Panc1 (cell line): ENCODE data around the gene WASF2. TPM values are rescaled to one million over a fixed set of nuclear protein-coding genes. Genes with fewer than 3 reads are reported as not detected.

ENCODE experiments used
- ATAC-seq: fragments of 200-7000 bp; cut with Tn5 transposase; 2 replicates; pipeline ENCODE4 v1.9.1; 2020; ENCODE audit warnings: mild to moderate bottlenecking, moderate library complexity
- BruUV-seq: library from RNA; stranded (reverse); fragments of 400-500 nt; replicated peaks from 2 replicates; lab custom pipeline; 2021; lab: Mats Ljungman, UMichigan
- CTCF ChIA-PET: fragments of 300-600 bp; sonication (Branson Sonifier 250); formaldehyde crosslinking; loops from one replicate; lab custom pipeline; 2022; ENCODE audit warnings: antibody characterized with exemption; lab: Charles Lee
- POLR2A ChIA-PET: fragments of 300-600 bp; sonication (Branson Sonifier 250); formaldehyde crosslinking; loops from one replicate; lab custom pipeline; 2022; ENCODE audit warnings: antibody characterized with exemption; lab: Charles Lee
- DNase-seq: peaks from one replicate; pipeline ENCODE4 v3.0.0-alpha.2; 2010; ENCODE audit warnings: low read depth, low spot score
- H3K27ac ChIP-seq: 2 replicates; pipeline ENCODE4 v1.5.1; 2011; ENCODE audit warnings: mild to moderate bottlenecking, low read length, inconsistent platforms
- H3K27me3 ChIP-seq: fragments of 200-500 bp; sonication (Bioruptor generic); 2 replicates; pipeline ENCODE4 v1.6.0; 2014; ENCODE audit warnings: low read length, inconsistent platforms; ENCODE audit not compliant: control insufficient read depth, insufficient read depth
- H3K36me3 ChIP-seq: fragments of 200-500 bp; sonication (Bioruptor generic); 2 replicates; pipeline ENCODE4 v1.5.1; 2014; ENCODE audit warnings: inconsistent platforms, mild to moderate bottlenecking, low read length, moderate library complexity; ENCODE audit not compliant: control insufficient read depth, insufficient read depth
- H3K4me1 ChIP-seq: 2 replicates; pipeline ENCODE4 v1.5.1; 2011; ENCODE audit warnings: inconsistent platforms, mild to moderate bottlenecking, low read length, moderate library complexity; ENCODE audit not compliant: control insufficient read depth, insufficient read depth
- H3K4me3 ChIP-seq, 2 experiments: 2 replicates each; pipeline ENCODE4 v1.5.1; 2011 to 2012; ENCODE audit warnings: low read depth in 2 of 2, low read length in 2 of 2, mild to moderate bottlenecking in 2 of 2, inconsistent platforms in 1 of 2, moderate library complexity in 1 of 2
- H3K9me3 ChIP-seq: fragments of 200-500 bp; sonication (Bioruptor generic); 2 replicates; pipeline ENCODE4 v1.5.1; 2014; ENCODE audit warnings: low read depth, mild to moderate bottlenecking, inconsistent platforms, low read length, moderate library complexity; ENCODE audit not compliant: control insufficient read depth, insufficient read depth
- POLR2AphosphoS5 ChIP-seq: IDR thresholded peaks from 2 replicates; pipeline ENCODE4 v1.6.1; 2012; ENCODE audit warnings: mild to moderate bottlenecking, low read depth, low read length, moderate library complexity
- SIN3A ChIP-seq: IDR thresholded peaks from 2 replicates; pipeline ENCODE4 v1.6.1; 2012; ENCODE audit warnings: low read depth, mild to moderate bottlenecking, low read length, moderate library complexity, borderline replicate concordance; ENCODE audit not compliant: insufficient read depth
- TCF7L2 ChIP-seq: IDR thresholded peaks from 2 replicates; pipeline ENCODE4 v1.6.1; 2011; ENCODE audit warnings: mild to moderate bottlenecking, low read depth, low read length, inconsistent platforms
- in situ Hi-C: cut with HindIII; loops from 2 replicates; pipeline ENCODE4 v1.10.0; 2016; ENCODE audit warnings: low sequenced_read_pairs, low pct_unique_long_range_greater_than_20kb
- intact Hi-C: fragments of 100-400 bp; cut with micrococcal nuclease; formaldehyde crosslinking; loops from one replicate; pipeline ENCODE4 v1.10.0; 2022; ENCODE audit not compliant: unreplicated experiment
- total RNA-seq: library from RNA; stranded (reverse); gene quantifications from one replicate; pipeline ENCODE4 v1.2.1, GENCODE V29; 2021; ENCODE audit not compliant: unreplicated experiment
- TF ChIP-seq, protein P1 (sequence below): fragments of 450-650 bp; IDR thresholded peaks from 2 replicates; pipeline ENCODE4 v1.5.1; 2017; ENCODE audit warnings: mild to moderate bottlenecking
- TF ChIP-seq, protein P2 (sequence below), 2 experiments: IDR thresholded peaks; 2 replicates each; pipeline ENCODE4 v1.6.1; 2011 to 2012; ENCODE audit warnings: low read depth in 2 of 2, control low read depth in 1 of 2, low read length in 1 of 2, mild to moderate bottlenecking in 1 of 2, moderate library complexity in 1 of 2; ENCODE audit not compliant: insufficient read depth in 1 of 2

The WASF2 gene
- total RNA-seq, 1 experiment from 2014 or later, result 121 TPM

DNA sequence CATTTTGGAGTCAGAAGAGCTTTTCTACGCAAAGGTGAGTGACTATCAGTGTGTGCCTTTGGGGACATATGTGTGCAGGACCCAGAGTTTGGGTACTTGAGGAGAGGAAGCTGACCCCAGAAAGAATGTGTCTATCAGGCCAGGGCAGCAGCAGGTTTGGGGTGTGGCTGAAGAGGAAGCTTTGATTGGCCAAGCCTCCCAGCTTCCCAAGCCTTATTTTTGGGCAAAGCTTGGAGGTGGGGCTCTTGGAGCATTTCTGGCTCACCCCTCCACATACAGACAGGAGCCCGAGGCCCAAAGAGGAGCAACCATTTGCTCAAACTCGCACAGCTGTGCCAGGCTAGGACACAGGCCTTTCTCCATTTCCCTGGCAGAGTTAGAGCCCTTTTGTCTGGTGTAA is 92.9 kb downstream of the WASF2 start:
- CTCF ChIA-PET, result interaction anchor here (0.7 to 1.6 kb wide), 2 partner anchors 39 to 350 kb away, joined by 4 to 10 read pairs; no protein-coding TSS in a partner anchor
- TF ChIP-seq, protein P1, sequence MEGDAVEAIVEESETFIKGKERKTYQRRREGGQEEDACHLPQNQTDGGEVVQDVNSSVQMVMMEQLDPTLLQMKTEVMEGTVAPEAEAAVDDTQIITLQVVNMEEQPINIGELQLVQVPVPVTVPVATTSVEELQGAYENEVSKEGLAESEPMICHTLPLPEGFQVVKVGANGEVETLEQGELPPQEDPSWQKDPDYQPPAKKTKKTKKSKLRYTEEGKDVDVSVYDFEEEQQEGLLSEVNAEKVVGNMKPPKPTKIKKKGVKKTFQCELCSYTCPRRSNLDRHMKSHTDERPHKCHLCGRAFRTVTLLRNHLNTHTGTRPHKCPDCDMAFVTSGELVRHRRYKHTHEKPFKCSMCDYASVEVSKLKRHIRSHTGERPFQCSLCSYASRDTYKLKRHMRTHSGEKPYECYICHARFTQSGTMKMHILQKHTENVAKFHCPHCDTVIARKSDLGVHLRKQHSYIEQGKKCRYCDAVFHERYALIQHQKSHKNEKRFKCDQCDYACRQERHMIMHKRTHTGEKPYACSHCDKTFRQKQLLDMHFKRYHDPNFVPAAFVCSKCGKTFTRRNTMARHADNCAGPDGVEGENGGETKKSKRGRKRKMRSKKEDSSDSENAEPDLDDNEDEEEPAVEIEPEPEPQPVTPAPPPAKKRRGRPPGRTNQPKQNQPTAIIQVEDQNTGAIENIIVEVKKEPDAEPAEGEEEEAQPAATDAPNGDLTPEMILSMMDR, result no peak
- TF ChIP-seq, protein P2, sequence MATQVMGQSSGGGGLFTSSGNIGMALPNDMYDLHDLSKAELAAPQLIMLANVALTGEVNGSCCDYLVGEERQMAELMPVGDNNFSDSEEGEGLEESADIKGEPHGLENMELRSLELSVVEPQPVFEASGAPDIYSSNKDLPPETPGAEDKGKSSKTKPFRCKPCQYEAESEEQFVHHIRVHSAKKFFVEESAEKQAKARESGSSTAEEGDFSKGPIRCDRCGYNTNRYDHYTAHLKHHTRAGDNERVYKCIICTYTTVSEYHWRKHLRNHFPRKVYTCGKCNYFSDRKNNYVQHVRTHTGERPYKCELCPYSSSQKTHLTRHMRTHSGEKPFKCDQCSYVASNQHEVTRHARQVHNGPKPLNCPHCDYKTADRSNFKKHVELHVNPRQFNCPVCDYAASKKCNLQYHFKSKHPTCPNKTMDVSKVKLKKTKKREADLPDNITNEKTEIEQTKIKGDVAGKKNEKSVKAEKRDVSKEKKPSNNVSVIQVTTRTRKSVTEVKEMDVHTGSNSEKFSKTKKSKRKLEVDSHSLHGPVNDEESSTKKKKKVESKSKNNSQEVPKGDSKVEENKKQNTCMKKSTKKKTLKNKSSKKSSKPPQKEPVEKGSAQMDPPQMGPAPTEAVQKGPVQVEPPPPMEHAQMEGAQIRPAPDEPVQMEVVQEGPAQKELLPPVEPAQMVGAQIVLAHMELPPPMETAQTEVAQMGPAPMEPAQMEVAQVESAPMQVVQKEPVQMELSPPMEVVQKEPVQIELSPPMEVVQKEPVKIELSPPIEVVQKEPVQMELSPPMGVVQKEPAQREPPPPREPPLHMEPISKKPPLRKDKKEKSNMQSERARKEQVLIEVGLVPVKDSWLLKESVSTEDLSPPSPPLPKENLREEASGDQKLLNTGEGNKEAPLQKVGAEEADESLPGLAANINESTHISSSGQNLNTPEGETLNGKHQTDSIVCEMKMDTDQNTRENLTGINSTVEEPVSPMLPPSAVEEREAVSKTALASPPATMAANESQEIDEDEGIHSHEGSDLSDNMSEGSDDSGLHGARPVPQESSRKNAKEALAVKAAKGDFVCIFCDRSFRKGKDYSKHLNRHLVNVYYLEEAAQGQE (IDR thresholded peaks at IDR 0.05; ENCODE audit: insufficient read depth in 1 of 2, low read depth in 2 of 2, low read length in 1 of 2), result no peak
- TF ChIP-seq SIN3A (no peak), POLR2AphosphoS5 (no peak), TCF7L2 (no peak)
- no peak overlapping the region for H3K4me3 ChIP-seq
- DNase-seq (no peak), ATAC-seq (no peak)
- H3K27me3 ChIP-seq, result no peaks in the 10 kb centered on the region
- H3K4me1 ChIP-seq, result no peaks in the 10 kb centered on the region
- BruUV-seq, result no TSS peak
- H3K27ac ChIP-seq, result no peak overlapping the region
- H3K9me3 ChIP-seq, result no peaks in the 10 kb centered on the region
- no peaks in the 10 kb centered on the region for H3K36me3 ChIP-seq
- POLR2A ChIA-PET, result no interaction called here
- in situ Hi-C loops, result no loop called here
- intact Hi-C loops, result loop anchor here (10.0 kb wide), 1 partner anchor 268 kb away; no protein-coding TSS in a partner anchor

DNA sequence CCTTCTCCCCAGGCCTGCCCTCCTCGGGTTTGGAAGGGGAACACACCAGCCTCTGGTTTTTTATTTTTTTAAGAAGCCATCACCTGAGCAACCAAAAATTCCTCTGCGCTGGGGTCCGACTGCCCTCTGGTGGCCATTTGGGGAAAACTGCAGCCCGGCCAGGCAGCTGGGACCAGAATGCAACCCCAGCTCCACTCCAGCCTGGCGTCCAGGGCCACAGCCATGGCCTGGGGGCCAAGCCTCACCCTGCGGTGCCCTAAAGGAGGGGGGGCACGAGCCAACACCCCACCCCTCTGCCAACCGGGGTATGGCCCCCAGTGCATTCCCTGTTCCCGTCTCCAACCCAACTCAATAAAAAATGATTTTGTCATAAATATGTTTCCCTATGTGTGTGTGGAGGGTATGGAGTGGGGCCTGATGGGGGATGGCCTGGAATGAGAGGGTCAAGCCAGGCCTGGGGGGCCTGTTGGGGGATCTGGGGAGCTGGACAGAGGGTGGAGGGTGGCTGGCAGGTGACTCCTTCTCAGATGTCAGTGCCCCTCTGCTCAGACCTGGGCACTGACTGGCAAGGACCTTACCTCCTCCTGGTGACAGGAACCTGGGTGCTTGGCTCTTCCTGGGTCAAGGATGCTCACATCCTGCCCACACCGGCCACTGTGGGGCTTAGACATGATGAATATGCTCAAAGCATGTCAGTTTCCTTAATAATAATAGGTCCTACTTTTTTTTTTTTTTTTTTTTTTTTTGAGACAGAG is 94.3 kb downstream of the WASF2 start:
- no peak overlapping the region for H3K27ac ChIP-seq
- no TSS peak for BruUV-seq
- no peak overlapping the region for H3K4me3 ChIP-seq
- H3K27me3 ChIP-seq, result no peaks in the 10 kb centered on the region
- no peaks in the 10 kb centered on the region for H3K9me3 ChIP-seq
- in situ Hi-C loops (no loop called here), intact Hi-C loops (loop anchor here (2.0 to 10.0 kb wide), 2 partner anchors 95 to 269 kb away; no protein-coding TSS in a partner anchor)
- ATAC-seq, result peak; percentile 51
- DNase-seq, result no peak
- TF ChIP-seq, protein P2 (IDR thresholded peaks at IDR 0.05; ENCODE audit: insufficient read depth in 1 of 2, low read depth in 2 of 2, low read length in 1 of 2), result no peak
- TF ChIP-seq SIN3A, result no peak
- TF ChIP-seq, protein P1, result peak; percentile 99
- no peak for TF ChIP-seq POLR2AphosphoS5
- H3K4me1 ChIP-seq, result peaks cover 6% of the 10 kb centered on the region
- H3K36me3 ChIP-seq, result no peaks in the 10 kb centered on the region
- POLR2A ChIA-PET, result no interaction called here
- CTCF ChIA-PET, result interaction anchor here (0.5 to 1.5 kb wide), 11 partner anchors 30 to 367 kb away, joined by 3 to 12 read pairs (median 4); no protein-coding TSS in a partner anchor
